Stimulated activated CD8-positive, alpha-beta memory T cell treated with anti-CD3 and anti-CD28 coated beads, Interleukin-7, amount 100 ng/mL, for 4 hours (primary cell): ENCODE measurements around the gene CLDN22.

Source experiments
- DNase-seq, 2 donors: peaks; one replicate each; pipeline ENCODE4 v3.0.0-alpha.2; 2020; ENCODE audit warnings: low read depth in 2 of 2

Gene CLDN22

DNA sequence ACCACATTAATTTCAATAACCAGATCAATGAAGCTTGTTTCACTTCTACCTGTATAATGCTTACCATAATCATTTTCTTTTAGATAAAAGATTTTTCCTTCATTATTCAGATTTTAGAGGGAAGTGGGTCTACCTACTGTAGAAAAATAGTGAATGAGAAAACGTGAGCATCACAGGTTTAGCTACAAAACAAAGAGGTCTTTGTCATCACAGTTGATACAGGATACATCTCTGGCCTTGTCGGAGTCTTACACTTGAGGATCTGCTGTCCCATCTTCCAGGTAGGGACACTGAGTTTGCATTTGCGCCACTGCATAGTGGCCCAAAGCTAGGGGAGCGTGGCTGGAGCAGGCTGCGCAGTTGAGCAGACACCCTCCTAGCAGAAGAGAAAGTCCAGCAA, 1.4 kb upstream of the CLDN22 start:
- no peak for DNase-seq

DNA sequence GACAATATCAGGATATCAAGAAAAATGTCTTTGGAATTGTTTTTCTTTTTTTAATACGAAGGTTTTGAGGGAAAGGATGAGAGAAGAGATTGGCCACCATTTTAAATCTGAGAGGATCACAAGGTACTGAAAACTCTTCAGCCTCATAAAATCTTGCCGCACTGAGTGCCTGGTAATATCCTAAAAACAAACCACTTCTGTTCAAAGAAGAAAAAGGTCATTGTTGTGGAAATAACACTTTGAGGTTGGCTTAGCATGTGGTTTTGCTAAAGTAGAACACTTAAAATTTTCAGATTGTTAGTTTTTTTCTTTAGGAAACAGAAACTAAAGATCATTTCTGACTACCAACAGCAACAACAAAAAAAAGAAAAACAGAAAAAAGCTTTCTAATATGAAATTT, 1.0 kb upstream of the CLDN22 start:
- no peak for DNase-seq

DNA sequence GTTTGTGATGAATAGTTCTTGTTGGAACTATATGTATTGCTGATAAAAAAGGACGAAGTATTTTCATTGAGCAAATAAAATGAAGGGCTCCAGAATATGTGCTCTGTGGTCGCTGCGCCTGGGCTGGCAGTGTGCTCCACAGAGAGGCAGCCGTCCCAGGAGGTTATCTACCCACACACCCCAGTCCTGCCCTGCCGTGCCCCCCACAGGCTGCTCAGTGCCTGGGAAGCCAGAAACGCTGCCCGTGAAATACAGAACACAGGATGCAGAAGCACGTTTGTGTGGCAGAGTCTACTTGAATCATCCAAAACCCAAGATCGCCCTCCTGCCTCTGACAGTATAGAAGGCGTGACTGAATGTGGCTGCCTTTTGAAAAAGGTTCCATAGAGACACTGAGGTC, 1.4 kb downstream of the CLDN22 start:
- no peak for DNase-seq

DNA sequence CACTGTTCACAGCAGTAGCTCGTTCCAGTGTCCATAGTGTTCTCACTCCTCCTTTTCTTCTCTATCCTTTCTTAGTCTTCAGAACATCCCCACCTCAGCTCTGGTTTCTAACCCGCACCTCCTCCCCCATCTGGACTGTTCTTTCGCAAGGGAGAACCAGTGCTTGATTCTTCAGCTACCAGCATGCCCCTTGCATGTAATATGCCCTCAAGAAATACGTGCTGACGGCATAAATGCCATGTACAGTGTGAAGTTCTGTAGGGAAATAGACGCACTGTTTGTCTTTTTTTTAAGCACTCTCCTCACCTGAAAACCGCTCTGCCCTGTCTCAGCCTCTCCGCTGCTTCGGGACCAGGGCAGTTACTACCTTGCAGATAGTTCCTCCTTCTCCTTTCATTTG, 5.3 kb downstream of the CLDN22 start:
- no peak for DNase-seq

DNA sequence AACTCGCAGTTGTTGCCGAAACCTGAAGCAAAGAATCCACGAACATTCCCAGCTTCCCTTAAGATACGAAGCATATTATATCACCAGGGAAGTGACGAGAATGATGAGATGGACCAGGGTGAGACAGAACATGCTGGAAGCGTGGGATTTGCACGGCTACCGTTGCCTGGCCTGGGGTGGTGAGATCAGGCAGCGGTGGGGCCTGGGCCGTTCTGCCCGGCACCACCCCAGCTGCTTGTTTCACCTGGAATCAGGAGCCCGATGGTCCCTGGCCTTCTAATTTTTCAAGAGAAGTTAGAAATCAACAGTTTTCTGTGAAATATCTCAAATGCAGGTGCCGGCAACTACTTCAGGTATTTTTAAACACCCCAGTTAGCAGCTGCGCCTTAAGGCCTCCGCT, 5.7 kb downstream of the CLDN22 start:
- DNase-seq: no peak

DNA sequence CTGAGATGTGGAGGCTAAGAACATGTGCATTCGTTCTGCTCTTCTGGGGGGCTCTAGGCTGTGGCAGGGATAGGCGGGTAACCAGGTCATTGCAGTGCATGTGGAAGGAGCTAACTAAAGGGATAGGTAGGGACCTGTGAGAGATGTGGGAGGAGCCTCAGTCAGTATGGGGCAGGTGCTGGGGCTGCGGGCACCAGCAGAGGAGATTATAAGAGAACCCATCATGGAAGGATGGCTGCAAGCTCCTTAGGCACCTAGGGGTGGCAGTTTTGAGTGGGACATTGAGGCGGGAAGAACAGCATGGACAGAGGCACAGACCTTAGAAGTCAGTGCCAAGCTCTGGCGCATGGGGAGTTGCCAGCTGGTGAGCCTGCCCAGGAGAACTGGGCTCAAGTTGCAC, 7.2 kb downstream of the CLDN22 start:
- DNase-seq: no peak

DNA sequence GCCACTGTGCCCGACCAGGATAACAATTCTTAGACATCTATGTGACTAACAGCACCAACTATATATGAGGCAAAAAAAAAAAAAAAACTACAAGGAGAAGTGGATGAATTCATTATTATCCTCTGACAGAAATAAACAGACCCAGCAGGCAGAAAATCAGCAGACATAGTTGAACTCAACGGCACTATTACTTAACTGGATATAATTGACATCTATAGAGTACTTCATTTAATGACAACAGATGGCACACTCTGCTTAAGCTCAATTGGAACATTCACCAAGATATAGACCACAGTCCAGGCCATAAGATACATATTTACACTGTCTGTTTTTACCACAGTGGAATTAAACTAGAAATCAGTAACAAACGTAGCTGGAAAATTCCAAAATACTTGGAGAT, 13.3 kb downstream of the CLDN22 start:
- no peak for DNase-seq

DNA sequence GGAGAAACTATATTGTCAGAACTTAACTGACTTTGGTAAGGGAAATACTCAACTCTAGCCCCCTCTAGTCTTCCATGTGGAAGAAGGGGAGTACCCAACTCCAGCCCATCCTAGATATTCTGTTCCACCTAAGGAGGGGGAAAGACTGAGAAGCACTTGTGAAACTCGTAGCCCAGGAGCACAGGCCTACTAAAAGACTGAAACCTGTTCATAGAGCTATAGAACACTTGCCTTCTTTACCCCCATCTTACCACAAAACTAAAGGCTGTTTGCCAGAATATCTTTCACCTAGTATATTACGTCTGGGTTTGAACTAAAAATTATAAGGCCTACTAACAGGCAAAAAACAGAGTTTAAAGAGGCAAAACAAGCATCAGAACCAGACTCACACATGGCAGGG, 15.5 kb downstream of the CLDN22 start:
- no peak for DNase-seq

DNA sequence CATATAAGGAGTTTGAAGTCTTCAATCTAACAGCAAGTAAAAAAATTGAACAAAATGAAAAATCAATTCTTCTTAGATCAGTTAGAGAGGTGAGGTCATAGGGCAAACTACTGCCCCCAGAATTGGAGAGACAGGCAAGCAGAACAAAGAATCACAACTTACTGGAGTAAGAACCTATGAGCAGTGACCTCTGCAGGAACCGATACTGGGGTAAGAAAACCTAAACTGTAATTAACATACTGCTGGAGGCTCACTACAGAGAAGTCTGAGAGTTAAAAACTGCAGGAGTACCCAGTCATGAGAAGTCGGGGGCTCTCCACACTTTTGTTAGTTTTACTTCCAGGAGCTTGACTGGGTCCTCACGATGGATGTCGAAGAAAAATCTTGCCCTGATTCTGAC, 16.0 kb downstream of the CLDN22 start:
- DNase-seq: no peak

DNA sequence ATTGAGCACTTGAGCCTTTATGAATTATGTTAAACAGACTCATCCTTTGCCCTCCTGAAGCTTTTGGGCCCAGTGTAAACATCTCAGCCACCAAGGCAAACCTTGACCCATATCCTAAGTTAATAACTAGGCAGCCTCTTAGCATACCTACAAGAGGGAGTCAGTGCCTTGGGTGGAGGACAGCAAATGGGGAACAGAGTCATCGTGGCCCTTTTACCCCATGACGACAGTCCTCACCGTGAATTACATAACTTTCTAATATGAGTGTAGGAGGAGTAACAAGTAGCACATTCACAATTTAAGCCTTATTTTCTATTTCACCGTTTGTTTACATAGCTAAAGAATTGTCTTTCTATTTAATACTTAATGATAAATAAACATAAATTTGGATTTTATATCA, 16.8 kb downstream of the CLDN22 start:
- DNase-seq: no peak

DNA sequence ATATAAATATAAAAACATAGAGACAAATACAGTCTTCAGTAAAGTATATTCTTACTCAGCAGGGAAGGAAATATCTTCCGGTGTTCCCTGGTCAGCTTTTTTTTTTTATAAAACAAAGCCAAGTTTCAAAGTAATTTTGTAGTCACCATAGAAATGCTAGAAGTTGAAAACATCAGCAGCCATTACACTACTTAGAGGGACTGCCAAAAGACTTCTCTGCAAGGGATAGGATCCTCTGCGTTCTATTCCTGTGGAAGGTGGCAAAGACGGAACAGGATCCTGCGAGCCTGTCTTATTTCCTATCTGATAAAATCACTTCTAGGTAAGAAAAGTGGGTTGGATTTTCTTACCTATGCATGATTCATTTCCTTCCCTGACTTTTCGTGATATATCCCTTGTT, 19.4 kb downstream of the CLDN22 start:
- no peak for DNase-seq

DNA sequence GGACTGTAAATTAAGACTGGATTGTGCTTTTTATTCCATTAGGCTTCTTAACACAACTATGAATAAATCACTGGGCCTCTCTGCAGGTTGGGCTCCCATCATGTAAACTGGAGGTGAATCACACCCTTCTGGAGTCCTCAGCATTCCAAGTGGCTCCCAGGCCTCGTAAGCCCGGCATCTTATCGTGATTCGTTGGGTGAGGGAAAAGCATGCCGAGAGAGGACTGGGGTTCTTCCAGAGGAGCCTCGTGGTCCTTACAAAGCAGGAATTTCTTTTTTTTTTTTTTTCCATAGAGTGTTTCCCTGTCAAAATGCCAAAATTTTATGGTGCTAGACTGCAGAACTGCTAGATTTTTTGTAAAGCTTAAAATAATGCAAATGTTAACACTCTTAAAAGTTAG, 20.0 kb downstream of the CLDN22 start:
- DNase-seq: no peak

DNA sequence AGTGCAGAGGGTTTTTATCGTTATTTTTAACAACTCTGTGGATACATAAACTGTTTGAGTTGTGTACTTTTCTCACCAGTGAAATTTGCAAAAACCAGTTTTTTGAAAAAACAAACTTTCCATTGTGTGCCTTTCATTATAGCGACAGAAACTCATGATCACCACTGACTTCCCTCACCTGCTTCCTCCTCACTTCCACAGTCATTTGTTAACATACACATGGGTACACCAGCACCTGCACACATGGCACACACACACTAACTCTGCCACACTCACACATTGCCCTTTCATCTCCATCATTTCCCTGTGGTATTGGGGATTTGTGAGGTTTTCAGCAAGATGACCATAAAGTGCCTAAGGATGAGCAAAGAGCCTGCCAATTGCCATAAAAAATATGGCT, 20.6 kb downstream of the CLDN22 start:
- no peak for DNase-seq

DNA sequence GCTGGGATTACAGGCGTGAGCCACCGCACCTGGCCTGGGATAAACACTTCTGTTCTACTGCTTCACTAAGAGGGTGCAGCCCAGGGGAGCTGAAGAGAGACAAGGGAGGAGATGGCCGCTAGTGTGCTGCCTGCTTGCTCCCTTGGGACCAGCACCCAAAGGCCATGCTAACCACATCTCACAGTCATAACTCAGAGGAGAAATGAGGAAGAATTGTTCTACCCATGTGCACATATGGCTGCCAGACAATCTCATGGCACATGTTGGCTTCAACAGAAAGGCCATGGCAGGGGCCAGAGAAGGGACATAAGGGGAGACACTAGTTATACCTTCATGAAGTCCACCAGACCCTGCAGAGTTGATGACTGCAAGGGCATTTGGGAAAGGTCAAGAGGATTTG, 22.4 kb downstream of the CLDN22 start:
- DNase-seq: no peak

DNA sequence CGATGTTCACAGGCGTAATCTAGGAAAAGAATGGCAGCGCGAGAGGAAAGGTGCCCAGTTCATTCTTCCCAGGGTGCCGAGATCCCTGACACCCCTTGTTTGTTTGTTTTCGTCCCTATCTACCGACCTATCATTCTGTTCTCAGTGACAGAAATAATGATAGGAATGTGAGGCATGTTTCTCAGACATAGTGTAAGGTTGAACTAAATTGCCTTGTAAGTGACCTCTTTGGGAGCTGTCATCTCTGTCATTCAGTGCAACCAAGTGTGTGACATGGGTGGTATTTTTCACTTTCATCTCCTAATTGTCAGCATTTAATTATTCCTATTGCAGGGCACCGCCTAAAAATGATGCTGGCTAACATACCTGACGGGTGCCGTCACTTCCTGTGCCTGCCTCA, 24.4 kb downstream of the CLDN22 start:
- no peak for DNase-seq

DNA sequence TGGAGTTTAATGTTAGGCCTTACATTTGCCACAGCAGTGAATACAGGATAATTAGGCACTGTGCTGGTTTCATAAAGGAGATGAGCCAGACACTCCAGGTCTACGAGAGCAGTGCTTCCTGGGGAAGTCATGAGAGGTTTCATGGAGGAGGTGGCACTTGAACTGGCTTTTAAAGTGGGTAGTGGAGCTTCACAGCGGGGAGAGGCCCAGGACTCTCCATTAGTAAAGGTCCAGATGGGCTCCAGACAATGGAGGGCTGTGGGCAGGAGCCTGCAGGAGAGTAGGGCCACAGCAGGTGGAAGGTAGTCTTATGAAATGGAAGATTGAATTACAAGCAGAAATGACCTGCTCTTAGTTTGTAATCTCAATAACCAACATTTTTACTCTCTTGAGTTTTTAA, 29.0 kb downstream of the CLDN22 start:
- no peak for DNase-seq

DNA sequence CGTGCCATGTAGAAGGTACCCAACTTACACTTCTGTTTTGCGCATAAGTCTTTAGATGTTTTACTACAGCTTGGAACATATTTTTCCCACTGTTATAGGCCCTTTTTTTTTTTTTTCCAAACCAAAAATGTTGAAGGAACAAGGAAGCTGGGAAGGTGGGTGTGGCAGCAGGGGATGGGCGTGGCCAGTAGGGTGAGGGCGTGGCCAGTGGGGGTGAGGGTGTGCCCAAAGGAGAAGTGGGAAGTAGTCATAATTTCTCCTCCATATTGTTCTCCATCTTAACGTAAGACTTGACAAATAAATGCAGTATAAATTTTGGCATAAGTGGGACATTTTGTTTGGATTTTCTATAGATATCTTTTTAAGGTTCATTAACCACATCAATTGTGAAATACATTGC, 30.4 kb downstream of the CLDN22 start:
- no peak for DNase-seq

DNA sequence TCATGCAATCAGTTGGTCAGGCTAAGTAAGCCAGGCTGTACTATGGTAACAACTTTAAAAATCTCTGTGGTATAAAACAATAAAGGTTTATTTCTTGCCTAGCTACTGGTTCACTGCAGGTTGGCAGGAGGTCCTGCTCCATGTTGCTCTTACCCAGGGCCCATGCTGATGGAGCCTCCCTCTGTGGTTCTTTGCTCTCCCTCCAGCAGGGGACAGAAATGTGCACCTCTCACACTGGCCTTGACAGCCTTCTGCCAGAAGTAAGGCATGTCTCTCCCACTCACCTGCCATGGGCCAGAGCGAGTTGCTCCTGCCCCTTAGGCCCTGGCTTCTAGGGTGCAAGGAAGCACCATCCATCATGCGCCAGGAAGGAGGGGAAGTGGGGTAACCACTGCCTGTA, 31.1 kb downstream of the CLDN22 start:
- DNase-seq: no peak

DNA sequence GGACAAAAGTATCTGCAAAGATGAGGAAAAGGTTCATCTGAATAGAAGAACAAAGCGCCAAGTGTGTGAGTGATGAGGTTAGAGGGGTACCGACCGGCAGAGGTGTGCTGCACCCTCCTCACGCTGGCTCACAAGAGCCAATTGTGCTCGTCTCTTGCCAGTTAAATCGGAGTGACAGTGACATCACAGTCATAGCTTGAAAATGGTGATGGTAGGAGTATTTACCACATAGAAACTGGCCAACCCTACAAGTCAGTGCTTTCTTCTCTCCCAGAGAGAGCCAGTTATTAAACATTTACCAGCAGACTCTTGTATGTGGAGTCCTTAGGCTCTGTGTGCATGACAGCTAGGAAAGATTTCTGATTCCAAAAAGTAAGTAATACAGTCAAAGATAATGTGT, 32.4 kb downstream of the CLDN22 start:
- DNase-seq: no peak

DNA sequence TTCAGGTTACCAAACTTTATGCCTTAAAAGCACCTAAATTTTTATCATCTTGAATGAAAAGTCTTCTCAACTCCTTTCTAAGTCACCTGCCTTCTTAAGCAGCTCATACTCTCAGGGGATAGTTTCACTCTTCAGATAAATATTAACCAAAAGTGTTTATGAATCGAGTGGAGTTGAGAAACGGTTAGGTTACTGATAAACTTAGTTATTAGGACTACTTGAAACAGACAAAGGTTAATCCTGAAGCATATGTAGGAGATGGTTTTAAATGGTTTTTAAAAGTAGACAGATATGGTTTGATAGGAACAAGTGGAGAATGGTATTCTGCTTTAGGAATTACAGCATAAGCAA, 32.8 kb downstream of the CLDN22 start:
- DNase-seq: no peak

DNA sequence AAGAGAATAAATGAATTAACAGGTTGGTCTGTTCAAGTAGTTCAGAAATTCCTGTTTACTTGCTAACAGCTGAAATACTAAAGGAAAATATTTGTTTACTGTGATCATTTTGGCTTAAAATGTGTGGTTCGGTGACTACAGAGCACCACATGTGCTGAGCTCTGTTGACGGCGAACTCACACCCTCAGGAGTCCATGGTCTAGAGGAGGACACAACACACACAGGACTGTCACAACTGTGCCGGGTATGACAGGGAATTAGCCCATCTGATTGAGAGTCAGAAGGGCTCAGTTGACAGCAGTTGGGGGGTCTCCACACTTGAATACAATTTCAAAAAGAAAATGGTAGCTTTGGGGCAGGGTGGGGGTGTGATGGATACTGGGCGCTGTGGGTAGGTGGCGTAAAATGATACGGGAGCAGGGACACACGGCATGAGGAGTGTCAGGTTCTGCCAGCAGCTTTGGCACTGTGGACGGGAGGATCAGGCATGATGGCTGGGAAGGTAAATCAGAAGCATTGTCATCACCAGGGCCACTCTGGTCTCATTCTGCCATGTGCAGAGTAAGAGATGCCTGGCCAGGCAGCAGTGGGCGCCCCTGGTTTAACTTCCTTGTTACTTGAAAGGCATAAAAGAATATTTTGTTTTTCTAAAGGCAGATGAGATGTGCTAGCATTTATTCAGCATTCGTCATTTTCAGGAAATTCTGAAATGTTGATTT, 33.3 kb downstream of the CLDN22 start:
- DNase-seq: no peak

DNA sequence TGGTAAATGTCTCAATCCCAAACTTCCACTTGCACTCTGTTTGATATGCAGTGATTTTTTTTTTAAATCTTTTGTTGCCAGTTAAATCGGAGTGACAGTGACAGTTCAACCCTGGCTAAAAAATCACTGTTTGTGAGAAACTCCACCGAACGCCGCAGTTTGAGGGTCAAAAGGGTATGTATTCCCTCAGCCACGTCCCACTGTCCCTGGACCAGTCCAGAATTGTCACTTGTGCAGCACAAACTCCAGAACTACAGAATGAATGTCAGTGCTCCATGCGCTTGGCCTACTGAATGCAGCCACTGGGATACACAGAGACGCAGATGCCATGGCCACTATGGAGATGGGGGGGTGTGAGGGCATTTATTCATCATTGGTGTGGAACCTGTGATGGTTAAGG, 34.2 kb downstream of the CLDN22 start:
- no peak for DNase-seq

DNA sequence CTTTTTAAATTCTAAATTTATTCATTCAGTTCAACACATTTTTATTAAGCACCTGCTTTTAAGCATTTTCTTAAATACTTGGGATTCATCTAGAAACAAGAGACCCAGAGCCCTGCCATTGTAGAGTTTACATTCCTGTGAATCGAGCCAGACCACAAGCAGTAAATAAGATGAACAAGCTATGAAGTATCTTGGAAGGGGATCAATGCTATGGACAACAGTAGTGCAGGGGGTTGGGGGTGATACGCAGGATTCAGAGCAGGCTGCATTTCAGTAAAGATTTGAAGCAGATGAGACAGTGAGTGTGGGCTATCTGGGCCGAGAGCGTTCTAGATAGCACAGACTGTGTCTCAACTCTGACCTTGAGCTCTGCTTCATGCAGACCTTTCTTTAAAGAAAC, 35.1 kb downstream of the CLDN22 start:
- DNase-seq: no peak

DNA sequence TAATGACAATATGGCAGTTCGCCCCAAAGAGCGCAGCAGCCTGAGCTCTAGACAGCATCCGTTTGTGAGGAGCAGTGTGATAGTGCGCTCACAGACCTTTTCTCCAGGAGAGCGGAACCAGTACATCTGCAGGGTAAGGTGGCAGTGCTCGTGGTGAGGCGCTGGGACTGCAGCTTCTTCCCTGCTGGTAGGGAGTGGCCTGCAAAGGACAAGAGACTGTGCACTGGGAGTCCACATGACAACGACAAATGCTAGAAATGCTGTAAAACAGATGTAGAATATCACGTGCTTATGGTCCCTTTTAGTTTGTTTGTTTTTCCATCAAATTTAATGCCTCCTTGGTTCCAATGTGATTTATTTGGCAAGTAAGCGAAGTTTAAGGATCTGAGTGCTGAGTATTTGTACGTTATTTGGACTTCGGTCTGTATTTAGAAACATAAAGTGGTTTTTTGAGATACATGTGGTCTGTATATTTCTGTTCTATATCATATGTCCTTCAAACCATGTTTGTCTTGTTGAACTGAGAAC, 35.8 kb downstream of the CLDN22 start:
- no peak for DNase-seq
